Neural cell (in vitro differentiated cells): ENCODE data around the gene SMAD7.

Experiments
- EZH2 ChIP-seq: fragments of 200-600, 300-800 bp; shearing (Covaris generic), sonication (generic); IDR thresholded peaks from 2 replicates; pipeline ENCODE4 v1.6.1; 2014; ENCODE audit warnings: antibody characterized with exemption, low read length, borderline replicate concordance, mild to moderate bottlenecking; ENCODE audit not compliant: insufficient read depth, poor library complexity, severe bottlenecking
- MXI1 ChIP-seq: fragments of 450-650 bp; conservative IDR thresholded peaks from 2 replicates; pipeline ENCODE4 v1.6.1; 2014; ENCODE audit warnings: antibody characterized with exemption, mild to moderate bottlenecking; ENCODE audit not compliant: poor library complexity, severe bottlenecking
- POLR2AphosphoS5 ChIP-seq: IDR thresholded peaks from 2 replicates; pipeline ENCODE4 v1.6.1; 2012
- RAD21 ChIP-seq: fragments of 450-650 bp; conservative IDR thresholded peaks from 2 replicates; pipeline ENCODE4 v1.6.1; 2014; ENCODE audit warnings: antibody characterized with exemption, mild to moderate bottlenecking, moderate library complexity
- SMC3 ChIP-seq: fragments of 450-650 bp; conservative IDR thresholded peaks from 2 replicates; pipeline ENCODE4 v1.6.1; 2014; ENCODE audit warnings: antibody characterized with exemption, mild to moderate bottlenecking, moderate library complexity; ENCODE audit not compliant: poor library complexity
- TAF1 ChIP-seq: IDR thresholded peaks from 2 replicates; pipeline ENCODE4 v1.6.1; 2012; ENCODE audit warnings: low read depth
- TF ChIP-seq, protein P1 (sequence below): fragments of 450-650 bp; IDR thresholded peaks from 2 replicates; pipeline ENCODE4 v1.5.1; 2014; ENCODE audit warnings: antibody characterized with exemption, mild to moderate bottlenecking, moderate library complexity; ENCODE audit not compliant: poor library complexity, severe bottlenecking
- TF ChIP-seq, protein P2 (sequence below): IDR thresholded peaks from 2 replicates; pipeline ENCODE4 v1.6.1; 2012; ENCODE audit warnings: borderline replicate concordance

DNA sequence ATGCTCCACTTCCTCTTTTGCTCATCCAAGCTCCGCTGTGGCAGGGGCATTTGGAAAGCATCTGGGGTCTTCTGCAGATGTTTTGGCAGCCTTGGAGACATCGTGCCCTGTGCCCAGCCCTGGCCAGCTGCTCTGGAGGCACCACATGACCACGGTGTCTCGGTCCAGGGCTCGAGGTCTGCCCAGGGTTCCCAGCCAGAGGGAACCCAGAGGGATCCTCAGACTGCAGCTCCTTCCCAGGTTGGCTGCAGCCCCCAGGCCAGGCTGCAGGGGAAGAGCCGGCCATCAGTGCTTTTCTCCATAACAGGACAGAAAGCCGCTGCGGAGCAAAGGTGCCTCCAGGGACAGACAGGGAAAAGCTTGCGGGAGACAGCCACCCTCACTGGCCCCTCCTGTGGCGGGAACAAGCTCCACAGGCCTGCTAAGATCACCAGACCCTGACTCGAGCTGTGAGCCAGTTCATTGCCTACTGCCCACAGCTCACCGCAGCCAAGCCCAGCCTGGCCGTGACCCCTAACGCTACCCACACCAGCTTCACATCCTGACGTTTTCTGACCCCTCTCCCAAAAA, 74.7 kb downstream of the SMAD7 start:
- TF ChIP-seq, protein P1, sequence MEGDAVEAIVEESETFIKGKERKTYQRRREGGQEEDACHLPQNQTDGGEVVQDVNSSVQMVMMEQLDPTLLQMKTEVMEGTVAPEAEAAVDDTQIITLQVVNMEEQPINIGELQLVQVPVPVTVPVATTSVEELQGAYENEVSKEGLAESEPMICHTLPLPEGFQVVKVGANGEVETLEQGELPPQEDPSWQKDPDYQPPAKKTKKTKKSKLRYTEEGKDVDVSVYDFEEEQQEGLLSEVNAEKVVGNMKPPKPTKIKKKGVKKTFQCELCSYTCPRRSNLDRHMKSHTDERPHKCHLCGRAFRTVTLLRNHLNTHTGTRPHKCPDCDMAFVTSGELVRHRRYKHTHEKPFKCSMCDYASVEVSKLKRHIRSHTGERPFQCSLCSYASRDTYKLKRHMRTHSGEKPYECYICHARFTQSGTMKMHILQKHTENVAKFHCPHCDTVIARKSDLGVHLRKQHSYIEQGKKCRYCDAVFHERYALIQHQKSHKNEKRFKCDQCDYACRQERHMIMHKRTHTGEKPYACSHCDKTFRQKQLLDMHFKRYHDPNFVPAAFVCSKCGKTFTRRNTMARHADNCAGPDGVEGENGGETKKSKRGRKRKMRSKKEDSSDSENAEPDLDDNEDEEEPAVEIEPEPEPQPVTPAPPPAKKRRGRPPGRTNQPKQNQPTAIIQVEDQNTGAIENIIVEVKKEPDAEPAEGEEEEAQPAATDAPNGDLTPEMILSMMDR = no peak
- no peak for TF ChIP-seq MXI1
- TF ChIP-seq, protein P2, sequence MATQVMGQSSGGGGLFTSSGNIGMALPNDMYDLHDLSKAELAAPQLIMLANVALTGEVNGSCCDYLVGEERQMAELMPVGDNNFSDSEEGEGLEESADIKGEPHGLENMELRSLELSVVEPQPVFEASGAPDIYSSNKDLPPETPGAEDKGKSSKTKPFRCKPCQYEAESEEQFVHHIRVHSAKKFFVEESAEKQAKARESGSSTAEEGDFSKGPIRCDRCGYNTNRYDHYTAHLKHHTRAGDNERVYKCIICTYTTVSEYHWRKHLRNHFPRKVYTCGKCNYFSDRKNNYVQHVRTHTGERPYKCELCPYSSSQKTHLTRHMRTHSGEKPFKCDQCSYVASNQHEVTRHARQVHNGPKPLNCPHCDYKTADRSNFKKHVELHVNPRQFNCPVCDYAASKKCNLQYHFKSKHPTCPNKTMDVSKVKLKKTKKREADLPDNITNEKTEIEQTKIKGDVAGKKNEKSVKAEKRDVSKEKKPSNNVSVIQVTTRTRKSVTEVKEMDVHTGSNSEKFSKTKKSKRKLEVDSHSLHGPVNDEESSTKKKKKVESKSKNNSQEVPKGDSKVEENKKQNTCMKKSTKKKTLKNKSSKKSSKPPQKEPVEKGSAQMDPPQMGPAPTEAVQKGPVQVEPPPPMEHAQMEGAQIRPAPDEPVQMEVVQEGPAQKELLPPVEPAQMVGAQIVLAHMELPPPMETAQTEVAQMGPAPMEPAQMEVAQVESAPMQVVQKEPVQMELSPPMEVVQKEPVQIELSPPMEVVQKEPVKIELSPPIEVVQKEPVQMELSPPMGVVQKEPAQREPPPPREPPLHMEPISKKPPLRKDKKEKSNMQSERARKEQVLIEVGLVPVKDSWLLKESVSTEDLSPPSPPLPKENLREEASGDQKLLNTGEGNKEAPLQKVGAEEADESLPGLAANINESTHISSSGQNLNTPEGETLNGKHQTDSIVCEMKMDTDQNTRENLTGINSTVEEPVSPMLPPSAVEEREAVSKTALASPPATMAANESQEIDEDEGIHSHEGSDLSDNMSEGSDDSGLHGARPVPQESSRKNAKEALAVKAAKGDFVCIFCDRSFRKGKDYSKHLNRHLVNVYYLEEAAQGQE = no peak
- no peak for TF ChIP-seq POLR2AphosphoS5
- no peak for TF ChIP-seq EZH2
- TF ChIP-seq RAD21 = no peak
- TF ChIP-seq TAF1 = no peak
- TF ChIP-seq SMC3 = no peak
